ENCODE data around the gene CEACAM6. TPM values are rescaled to one million over a fixed set of nuclear protein-coding genes. Genes with fewer than 3 reads are reported as not detected.

Gene CEACAM6
- total and polyA plus RNA-seq, 9 of the 15 experiments (the other 6 are each of a cell fraction or from before 2014, with no cell fraction given) = 0.24 TPM; not detected in 8

GRCh38 chr19:41734585-41734984, 20.7 kb upstream of the CEACAM6 start (continued):
- TF ChIP-seq CBFA2T3 (IDR thresholded peaks at IDR 0.05) (no peak), PYGO2 (tag; IDR thresholded peaks at IDR 0.05) (no peak), TAF7 (tag; IDR thresholded peaks at IDR 0.05) (no peak)

DNA sequence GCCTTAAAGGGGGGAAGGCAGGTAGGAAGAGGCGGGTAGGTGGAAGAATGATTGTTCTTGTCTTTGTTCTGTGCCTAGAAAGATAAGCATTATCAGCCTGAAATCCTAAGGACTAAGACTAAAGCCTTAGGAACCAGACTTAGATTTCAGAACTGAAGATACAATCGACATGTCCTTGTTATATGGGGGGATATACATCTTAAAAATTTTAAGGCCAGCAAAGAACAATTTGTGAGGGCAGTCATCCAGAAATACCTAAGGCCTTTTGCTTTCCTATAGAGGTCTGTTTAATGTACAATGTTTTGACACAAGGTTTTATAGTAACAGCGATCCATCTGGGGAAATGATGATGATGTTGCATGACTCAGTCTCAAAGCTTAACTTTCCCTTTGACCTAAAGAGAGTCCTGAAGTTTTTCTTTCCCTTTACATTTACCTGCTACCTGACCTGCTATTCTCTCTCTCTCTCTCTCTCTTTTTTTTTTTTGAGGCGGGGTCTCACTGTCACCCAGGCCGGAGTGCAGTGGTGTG, 20.2 kb upstream of the CEACAM6 start:
- H3K9me3 ChIP-seq (replicated peaks; ENCODE audit: control insufficient read depth, insufficient read depth, low read depth, low read length) = no peaks in the 10 kb centered on the region
- ChIA-PET POLR2A (interaction anchor here (0.6 kb wide), 1 partner anchor 35 kb away, joined by 3 read pairs; no protein-coding TSS in a partner anchor), CTCF (ENCODE audit: low intra/inter-chr PET ratio) (no interaction called here)
- WGBS (ENCODE audit: insufficient coverage, low coverage, missing lambda C conversion rate) = 0% methylated on average over 4 of the region's 5 CpGs
- H3K4me2 ChIP-seq (ENCODE audit: insufficient read depth, low read length) = no peak overlapping the region
- no peak overlapping the region for H3K9ac ChIP-seq (ENCODE audit: insufficient read depth in 1 of 2, low read depth in 2 of 2, low read length in 2 of 2)
- no peaks in the 10 kb centered on the region for H3K9me1 ChIP-seq (ENCODE audit: control insufficient read depth, insufficient read depth, low read length)
- no peaks in the 10 kb centered on the region for H3K4me1 ChIP-seq (replicated peaks in 1 of 2; ENCODE audit: control insufficient read depth in 2 of 2, insufficient read depth in 2 of 2, low read length in 2 of 2)
- no peaks in the 10 kb centered on the region for H3K79me2 ChIP-seq (ENCODE audit: control insufficient read depth, insufficient read depth, low read length)
- DNase-seq (ENCODE audit: extremely low read depth in 1 of 4, low spot score in 3 of 4) (no peak), FAIRE-seq (no peak), ATAC-seq (no peak)
- H3K27me3 ChIP-seq (ENCODE audit: control insufficient read depth in 2 of 2, insufficient read depth in 2 of 2, low read length in 2 of 2) = peaks cover 6 to 8% of the 10 kb centered on the region in 2 experiments; a peak in 2 of 5 replicates
- BruUV-seq (replicated peaks) = no TSS peak
- H2AFZ ChIP-seq (ENCODE audit: low read depth, low read length) = no peak overlapping the region
- no peaks in the 10 kb centered on the region for H4K20me1 ChIP-seq (replicated peaks; ENCODE audit: control insufficient read depth, insufficient read depth, low read length)
- in situ Hi-C loops (cut with MboI) = no loop called here
- intact Hi-C loops (cut with micrococcal nuclease) = no loop called here
- H3K27ac ChIP-seq (ENCODE audit: extremely low read depth, low read depth, low read length) = no peak overlapping the region
- H3K4me3 ChIP-seq = no peak overlapping the region
- no peaks in the 10 kb centered on the region for H3K36me3 ChIP-seq (ENCODE audit: control insufficient read depth, insufficient read depth, low read length)
- TF ChIP-seq ATF6 (CRISPR knock-in tag; IDR thresholded peaks at IDR 0.05) (no peak), ZNF561 (CRISPR knock-in tag; conservative IDR thresholded peaks at IDR 0.05) (no peak), PCBP1 (IDR thresholded peaks at IDR 0.05; ENCODE audit: low read depth, low read length, poor library complexity, severe bottlenecking) (no peak)
- TF ChIP-seq, protein P1, sequence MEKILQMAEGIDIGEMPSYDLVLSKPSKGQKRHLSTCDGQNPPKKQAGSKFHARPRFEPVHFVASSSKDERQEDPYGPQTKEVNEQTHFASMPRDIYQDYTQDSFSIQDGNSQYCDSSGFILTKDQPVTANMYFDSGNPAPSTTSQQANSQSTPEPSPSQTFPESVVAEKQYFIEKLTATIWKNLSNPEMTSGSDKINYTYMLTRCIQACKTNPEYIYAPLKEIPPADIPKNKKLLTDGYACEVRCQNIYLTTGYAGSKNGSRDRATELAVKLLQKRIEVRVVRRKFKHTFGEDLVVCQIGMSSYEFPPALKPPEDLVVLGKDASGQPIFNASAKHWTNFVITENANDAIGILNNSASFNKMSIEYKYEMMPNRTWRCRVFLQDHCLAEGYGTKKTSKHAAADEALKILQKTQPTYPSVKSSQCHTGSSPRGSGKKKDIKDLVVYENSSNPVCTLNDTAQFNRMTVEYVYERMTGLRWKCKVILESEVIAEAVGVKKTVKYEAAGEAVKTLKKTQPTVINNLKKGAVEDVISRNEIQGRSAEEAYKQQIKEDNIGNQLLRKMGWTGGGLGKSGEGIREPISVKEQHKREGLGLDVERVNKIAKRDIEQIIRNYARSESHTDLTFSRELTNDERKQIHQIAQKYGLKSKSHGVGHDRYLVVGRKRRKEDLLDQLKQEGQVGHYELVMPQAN (IDR thresholded peaks at IDR 0.05; ENCODE audit: borderline replicate concordance) = no peak
